Activated T-cell treated with anti-CD3 and anti-CD28 coated beads for 48 hours (primary cell): ENCODE data around the gene MSH5.
"Not testable (repeated sequence)": the region's sequence is repeated elsewhere in the genome, so short reads cannot be mapped to it uniquely, and the experiment has no call there.

ENCODE experiments used
- DNase-seq: peaks from one replicate; pipeline ENCODE4 v3.0.0-alpha.2; 2020; ENCODE audit warnings: low read depth

MSH5 gene

DNA sequence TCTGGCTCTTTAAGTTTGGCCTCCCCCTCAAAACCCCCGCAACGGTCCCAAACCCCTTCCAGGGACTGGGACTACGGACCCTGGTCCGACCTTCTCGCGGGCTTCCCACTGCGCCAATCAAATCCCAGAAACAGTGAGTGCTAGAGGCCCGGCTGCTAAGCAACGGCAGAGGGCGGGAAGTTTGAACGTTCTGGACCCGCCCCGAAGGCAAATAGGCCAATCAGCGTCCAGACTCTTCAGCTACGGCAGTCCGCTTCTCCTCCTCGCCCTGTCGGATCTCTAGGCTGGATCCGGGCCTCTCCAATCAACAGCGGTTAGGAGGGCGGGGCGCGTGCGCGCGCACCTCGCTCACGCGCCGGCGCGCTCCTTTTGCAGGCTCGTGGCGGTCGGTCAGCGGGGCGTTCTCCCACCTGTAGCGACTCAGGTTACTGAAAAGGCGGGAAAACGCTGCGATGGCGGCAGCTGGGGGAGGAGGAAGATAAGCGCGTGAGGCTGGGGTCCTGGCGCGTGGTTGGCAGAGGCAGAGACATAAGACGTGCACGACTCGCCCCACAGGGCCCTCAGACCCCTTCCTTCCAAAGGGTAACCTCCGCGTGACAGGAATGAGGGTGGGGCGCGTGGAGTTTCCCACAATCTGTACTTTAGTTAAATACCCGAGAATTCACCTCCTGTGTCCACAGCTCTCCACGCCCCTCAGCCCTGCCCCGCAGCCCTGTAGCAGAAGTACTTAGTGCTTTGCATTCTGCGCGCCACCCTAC is at the start of gene MSH5:
Gene MSH5, plus strand, starts transcription at position 367 of the 758 bp plus-strand sequence. CDS start 462 bp downstream, outside the sequence.
- peak; percentile 97 for DNase-seq

DNA sequence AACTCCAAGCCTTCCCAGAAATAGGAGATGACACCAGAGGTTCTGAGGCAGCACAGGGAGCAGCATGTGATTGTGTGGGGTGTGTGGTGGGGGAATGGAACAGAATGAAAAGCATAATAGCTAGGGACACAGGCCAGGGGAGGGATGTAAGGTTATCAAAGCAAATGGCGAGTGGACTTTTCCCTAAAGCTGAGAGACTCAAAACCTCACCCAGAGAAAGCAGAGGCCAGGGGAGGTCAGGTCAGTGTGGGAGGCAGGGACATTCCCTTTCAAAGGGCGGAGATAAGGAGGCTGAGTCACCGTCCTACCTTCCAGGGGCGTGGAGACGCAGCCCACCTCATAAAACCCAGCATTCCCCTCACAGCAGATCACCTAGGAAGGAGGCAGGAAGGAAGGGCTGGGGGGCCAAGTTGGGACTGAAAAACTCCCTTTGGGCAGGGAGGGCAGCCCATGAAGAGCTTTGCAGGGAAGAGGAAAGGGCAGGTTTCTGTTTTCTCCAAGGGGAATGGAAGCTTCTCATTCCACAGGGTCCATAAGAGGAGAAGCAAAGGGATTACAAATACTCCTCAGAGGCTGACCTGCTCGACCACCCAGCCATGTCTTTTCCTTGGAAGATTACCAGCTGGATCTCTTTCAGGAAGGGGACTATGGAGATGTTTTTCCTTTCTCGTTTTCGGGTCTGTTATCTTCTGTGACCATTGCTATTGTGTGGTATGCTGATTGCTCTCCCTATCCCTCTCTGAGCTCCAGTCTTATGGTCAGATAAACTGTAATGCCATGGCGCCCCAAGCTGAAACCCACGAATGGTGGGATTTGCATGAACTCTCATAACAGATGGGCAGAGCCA is 49.4 kb upstream of the MSH5 start:
- no peak for DNase-seq

DNA sequence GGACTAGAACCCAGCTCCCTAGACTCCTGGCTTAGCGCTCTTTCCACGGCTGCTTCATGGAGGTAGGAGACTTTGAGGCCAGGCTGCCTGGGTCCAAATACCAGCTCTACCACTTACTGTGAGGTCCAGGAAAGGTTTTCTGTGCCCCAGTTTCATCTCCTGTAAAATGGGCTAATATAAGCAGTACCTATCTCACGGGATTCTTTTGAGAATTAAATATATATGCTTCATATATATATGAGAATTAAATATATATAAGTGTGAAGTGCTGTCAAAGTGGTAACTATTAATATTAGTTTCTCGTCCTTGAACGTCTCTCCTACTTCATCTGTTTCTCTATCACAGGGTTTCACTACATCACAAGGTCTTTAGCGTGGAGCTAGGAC is 48.7 kb upstream of the MSH5 start:
- DNase-seq, result no peak

GRCh38 chr6:31691564-31692108 is 48.2 kb upstream of the MSH5 start:
- DNase-seq, result no peak

DNA sequence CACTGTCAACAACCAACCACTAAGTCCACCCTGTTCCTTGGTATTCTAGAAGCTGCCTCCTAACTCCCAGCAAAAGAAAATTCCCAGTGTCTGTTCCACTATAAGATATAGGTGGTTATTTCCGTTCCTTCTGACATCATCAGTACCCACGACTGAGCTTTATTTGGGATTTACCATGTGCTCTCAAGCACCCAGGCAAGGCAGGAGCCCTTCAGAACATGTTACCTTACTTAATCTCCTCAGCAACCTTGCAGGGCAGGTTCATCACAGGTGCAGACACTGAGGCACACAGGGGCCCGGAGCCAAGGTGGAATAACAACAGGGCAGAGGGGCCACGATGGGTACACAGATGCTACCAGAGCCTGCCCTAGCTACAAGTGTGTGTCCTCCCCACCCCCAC is 47.5 kb upstream of the MSH5 start:
- DNase-seq, result no peak

- no peak for DNase-seq
Measured at GRCh38 chr6:31692886-31693285, 46.9 kb upstream of the MSH5 start.

DNA sequence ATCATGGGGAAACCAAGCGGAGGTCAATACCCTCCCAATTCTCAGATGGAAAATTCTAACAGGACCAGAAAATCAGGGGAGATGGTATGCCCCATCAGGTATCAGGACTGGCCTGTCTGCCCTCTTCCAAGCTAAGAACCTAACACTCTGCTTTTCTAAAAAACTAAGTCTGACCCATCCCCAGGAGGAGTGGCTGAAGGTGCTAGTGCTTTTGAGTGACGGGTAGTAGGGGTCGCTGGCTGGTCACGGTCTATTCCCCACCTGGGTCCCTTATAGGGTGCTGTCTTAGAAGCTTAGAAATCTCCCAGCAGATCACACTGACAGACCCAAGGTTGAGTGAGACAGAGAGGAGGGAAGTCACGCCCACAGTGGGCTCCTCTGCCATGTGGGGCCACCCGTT is 46.3 kb upstream of the MSH5 start:
- DNase-seq, result no peak

- DNase-seq, result no peak
Measured at GRCh38 chr6:31697555-31697954, 42.2 kb upstream of the MSH5 start.

DNA sequence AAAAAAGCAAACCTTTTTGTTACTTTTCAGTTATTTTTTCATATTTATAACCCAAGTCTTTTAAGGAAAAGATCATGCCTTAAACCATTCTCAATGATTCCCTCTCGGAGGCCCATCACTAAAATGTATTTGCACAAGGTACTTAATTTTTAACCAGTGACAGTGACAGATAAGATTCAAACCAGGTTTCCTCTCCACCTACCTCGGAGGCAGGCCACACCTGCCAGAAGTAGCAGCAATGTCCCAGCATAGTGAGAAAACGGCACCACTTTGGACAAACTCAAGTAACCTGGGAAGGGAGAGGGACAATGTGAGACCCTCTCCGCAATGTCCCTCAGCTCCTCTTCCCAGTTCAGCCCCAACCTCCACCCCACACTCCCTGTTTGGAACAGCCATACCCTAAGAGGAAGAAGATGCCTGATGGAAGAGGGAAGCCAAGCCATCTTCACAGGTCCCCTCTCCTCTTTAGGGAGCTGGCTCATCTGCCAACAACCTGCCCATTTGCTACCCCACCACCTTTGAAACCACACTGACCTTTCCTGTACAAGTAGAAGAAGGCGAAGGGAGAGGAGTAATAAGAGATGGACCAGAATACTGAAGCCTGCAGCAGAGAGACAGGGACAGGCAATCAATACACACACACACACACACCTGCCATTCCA is 38.9 kb upstream of the MSH5 start:
- no peak for DNase-seq

- no peak for DNase-seq
Measured at GRCh38 chr6:31701666-31702404, 38.0 kb upstream of the MSH5 start.

- peak; percentile 31 for DNase-seq
Measured at GRCh38 chr6:31702405-31702818, 37.4 kb upstream of the MSH5 start.

GRCh38 chr6:31702819-31703716 is 36.7 kb upstream of the MSH5 start, which contains the start of gene ABHD16A:
Gene ABHD16A, minus strand, starts transcription at chr6:31703324. Its CDS starts 43 bp downstream, at chr6:31703281.
- DNase-seq, result peak; percentile 98

DNA sequence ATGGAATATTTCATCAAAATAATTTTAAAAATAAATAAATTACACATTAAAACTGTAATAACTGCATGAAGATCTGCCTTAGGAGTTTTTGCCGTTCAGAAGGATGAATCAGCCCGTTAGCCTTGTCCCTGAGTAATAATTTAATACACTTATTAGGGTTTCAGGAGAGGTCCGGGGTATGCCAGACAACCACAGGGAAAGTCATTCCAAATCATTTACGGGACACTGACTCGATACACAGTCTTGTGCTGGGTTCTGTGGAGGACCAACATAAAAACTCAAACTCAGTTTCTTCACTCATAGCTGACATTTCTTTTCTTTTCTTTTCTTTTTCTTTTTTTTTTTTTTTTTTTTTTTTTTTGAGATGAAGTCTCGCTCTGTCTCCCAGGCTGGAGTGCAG is 33.9 kb upstream of the MSH5 start:
- DNase-seq, result no peak

- no peak for DNase-seq
Measured at GRCh38 chr6:31706599-31706998, 33.2 kb upstream of the MSH5 start, which contains the start of gene LY6G6F. Gene LY6G6F, plus strand, starts transcription at chr6:31706866. Its CDS starts 41 bp downstream, at chr6:31706907.

DNA sequence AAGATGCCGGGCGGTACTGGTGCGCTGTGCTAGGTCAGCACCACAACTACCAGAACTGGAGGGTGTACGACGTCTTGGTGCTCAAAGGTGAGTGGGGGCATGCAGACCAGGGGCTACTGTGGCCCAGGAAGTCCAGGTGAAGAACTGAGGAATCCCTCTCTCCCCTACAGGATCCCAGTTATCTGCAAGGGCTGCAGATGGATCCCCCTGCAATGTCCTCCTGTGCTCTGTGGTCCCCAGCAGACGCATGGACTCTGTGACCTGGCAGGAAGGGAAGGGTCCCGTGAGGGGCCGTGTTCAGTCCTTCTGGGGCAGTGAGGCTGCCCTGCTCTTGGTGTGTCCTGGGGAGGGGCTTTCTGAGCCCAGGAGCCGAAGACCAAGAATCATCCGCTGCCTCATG is 32.1 kb upstream of the MSH5 start:
- no peak for DNase-seq

DNA sequence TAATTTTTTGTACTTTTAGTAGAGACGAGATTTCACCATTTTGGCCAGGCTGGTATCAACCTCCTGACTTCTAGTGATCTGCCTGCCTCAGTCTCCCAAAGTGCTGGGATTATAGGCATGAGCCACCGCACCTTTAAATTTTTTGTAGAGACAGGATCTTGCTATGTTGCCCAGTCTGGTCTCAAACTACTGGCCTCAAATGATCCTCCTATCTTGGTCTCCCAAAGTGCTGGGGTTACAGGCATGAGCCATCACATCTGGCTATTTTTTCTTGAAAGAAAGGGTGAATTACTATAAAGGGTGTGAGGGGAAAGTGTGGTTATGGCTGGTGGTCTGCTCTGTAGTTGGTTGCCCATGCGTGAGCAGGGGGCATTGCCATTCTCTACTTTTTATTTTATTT is 31.6 kb upstream of the MSH5 start:
- no peak for DNase-seq

DNA sequence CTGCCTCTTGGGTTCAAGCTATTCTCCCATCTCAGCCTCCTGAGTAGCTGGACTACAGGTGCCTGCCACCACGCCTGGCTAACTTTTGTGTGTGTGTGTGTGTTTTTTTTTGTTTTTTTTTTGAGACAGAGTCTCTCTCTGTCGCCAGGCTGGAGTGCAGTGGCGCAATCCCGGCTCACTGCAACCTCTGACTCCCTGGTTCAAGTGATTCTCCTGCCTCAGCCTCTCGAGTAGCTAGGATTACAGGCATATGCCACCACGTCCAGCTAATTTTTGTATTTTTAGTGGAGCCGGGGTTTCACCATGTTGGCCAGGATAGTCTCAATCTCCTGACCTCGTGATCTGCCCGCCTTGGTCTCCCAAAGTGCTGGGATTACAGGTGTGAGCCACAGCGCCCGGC is 30.6 kb upstream of the MSH5 start:
- DNase-seq, result not testable (repeated sequence)

GRCh38 chr6:31710523-31711219 is 29.1 kb upstream of the MSH5 start:
- no peak for DNase-seq

- no peak for DNase-seq
Measured at GRCh38 chr6:31711233-31711632, 28.6 kb upstream of the MSH5 start.

DNA sequence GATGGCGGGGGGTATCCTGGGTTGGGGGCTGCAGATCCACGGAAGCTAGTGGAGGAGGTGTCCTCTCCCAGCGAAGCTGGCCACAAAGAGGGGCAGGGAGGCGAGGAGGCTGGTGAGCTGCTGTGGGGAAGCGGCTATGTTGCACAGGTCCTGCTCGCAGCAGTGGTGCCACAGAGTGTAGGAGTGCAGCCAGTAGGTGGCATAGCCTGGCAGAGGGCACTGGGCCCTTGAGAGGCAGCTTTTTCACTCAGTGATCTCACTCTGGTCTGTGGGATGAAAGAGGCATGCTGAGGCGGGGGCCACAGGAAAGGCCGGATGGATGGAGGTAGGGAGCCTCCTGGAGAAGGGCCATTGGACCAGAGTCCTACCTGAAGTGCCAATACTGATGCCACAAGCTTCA is 27.5 kb upstream of the MSH5 start:
- no peak for DNase-seq
